ENCODE results near the gene TAS1R2.
A peak's percentile ranks its signal among the peaks of the same experiment; 100 is the strongest.
"Not testable (repeated sequence)": the region's sequence is repeated elsewhere in the genome, so short reads cannot be mapped to it uniquely, and the experiment has no call there.

Gene TAS1R2

GRCh38 chr1:18859560-18859959 is at the start of gene TAS1R2:
TAS1R2 (minus strand) TSS chr1:18859660; CDS start chr1:18859660, 0 bp downstream.
- no peak for DNase-seq

GRCh38 chr1:18907917-18908845 is 48.7 kb upstream of the TAS1R2 start:
- DNase-seq, result no peak

GRCh38 chr1:18907021-18907916 is 47.8 kb upstream of the TAS1R2 start:
- DNase-seq, result peak in 1 of 2 experiments; percentile 59

GRCh38 chr1:18903291-18903756 is 43.9 kb upstream of the TAS1R2 start:
- no peak for DNase-seq

- DNase-seq, result peak; percentile 84 to 95
Measured at GRCh38 chr1:18902523-18903290, 43.2 kb upstream of the TAS1R2 start, which contains the start of gene ALDH4A1. ALDH4A1 (minus strand) TSS chr1:18902555; CDS start chr1:18902523, 32 bp downstream.

- DNase-seq, result no peak
Measured at GRCh38 chr1:18901952-18902522, 42.6 kb upstream of the TAS1R2 start.

GRCh38 chr1:18901147-18901951 is 41.9 kb upstream of the TAS1R2 start:
- DNase-seq, result no peak

GRCh38 chr1:18900303-18900841 is 40.9 kb upstream of the TAS1R2 start:
- DNase-seq, result no peak

- DNase-seq, result no peak
Measured at GRCh38 chr1:18899363-18900049, 40.0 kb upstream of the TAS1R2 start.

GRCh38 chr1:18898567-18898966 is 39.1 kb upstream of the TAS1R2 start:
- DNase-seq, result no peak

GRCh38 chr1:18895317-18895716 is 35.9 kb upstream of the TAS1R2 start:
- no peak for DNase-seq

GRCh38 chr1:18893120-18893519 is 33.7 kb upstream of the TAS1R2 start:
- DNase-seq, result no peak

- not testable (repeated sequence) for DNase-seq
Measured at GRCh38 chr1:18891858-18892257, 32.4 kb upstream of the TAS1R2 start.

- no peak for DNase-seq
Measured at GRCh38 chr1:18891426-18891780, 31.9 kb upstream of the TAS1R2 start.

- DNase-seq, result no peak
Measured at GRCh38 chr1:18890706-18891425, 31.4 kb upstream of the TAS1R2 start.

- no peak for DNase-seq
Measured at GRCh38 chr1:18886003-18886335, 26.5 kb upstream of the TAS1R2 start.

GRCh38 chr1:18885311-18886002 is 26.0 kb upstream of the TAS1R2 start:
- no peak for DNase-seq

GRCh38 chr1:18884727-18885126 is 25.3 kb upstream of the TAS1R2 start:
- DNase-seq, result no peak

GRCh38 chr1:18884419-18884717 is 24.9 kb upstream of the TAS1R2 start:
- no peak for DNase-seq
